ENCODE data around the gene BCL2. TPM values are rescaled to one million over a fixed set of nuclear protein-coding genes. Genes with fewer than 3 reads are reported as not detected.
A peak's percentile ranks its signal among the peaks of the same experiment; 100 is the strongest.

BCL2 gene
- total and polyA plus RNA-seq, 7 donors = 2.8 to 25.7 (median 11.3) TPM

- Histone ChIP-seq H3K27ac (no peak overlapping the region), H3K27me3 (no peaks in the 10 kb centered on the region), H3K4me3 (no peak overlapping the region), H3K4me1 (peaks cover 0 to 19% (median 17%) of the 10 kb centered on the region in 4 donors), H3K9me3 (no peaks in the 10 kb centered on the region), H3K36me3 (peaks cover 13 to 87% (median 44%) of the 10 kb centered on the region in 4 donors)
- DNase-seq = no peak
- 48% methylated on average over 2 of the region's 2 CpGs for WGBS, 2 donors
- no peak for TF ChIP-seq EP300 (IDR thresholded peaks at IDR 0.05)
- no peak for TF ChIP-seq POLR2A (IDR thresholded peaks at IDR 0.05)
- no peak for TF ChIP-seq CTCF (IDR thresholded peaks at IDR 0.05)
- no peak for TF ChIP-seq POLR2AphosphoS5 (IDR thresholded peaks at IDR 0.05)
- intact Hi-C loops (cut with DNase I) = no loop called here
These were observed 30.7 kb upstream of the BCL2 start for GRCh38 chr18:63350230-63350629.

GRCh38 chr18:63348508-63349136 is 29.1 kb upstream of the BCL2 start:
- TF ChIP-seq POLR2A (IDR thresholded peaks at IDR 0.05) = no peak
- TF ChIP-seq POLR2AphosphoS5 (IDR thresholded peaks at IDR 0.05) = no peak
- no peak for TF ChIP-seq CTCF (IDR thresholded peaks at IDR 0.05)
- no peak for TF ChIP-seq EP300 (IDR thresholded peaks at IDR 0.05)
- DNase-seq = no peak
- Histone ChIP-seq H3K27ac (no peak overlapping the region), H3K27me3 (no peaks in the 10 kb centered on the region), H3K9me3 (no peaks in the 10 kb centered on the region), H3K4me3 (no peak overlapping the region), H3K36me3 (peaks cover 13 to 85% (median 34%) of the 10 kb centered on the region in 4 donors), H3K4me1 (peaks cover 0 to 26% (median 23%) of the 10 kb centered on the region in 4 donors)
- intact Hi-C loops (cut with DNase I) = loop anchor here (5.0 kb wide), 2 partner anchors 74 to 89 kb away; partner anchors contain the start of gene VPS4B
- WGBS, 2 donors = 87 to 95% methylated on average over 7 of the region's 7 CpGs

GRCh38 chr18:63346480-63347183 is 27.1 kb upstream of the BCL2 start:
- peaks cover 13 to 85% (median 29%) of the 10 kb centered on the region in 4 donors for H3K36me3 ChIP-seq
- whole genome bisulfite sequencing, 2 donors = 90 to 91% methylated on average over 7 of the region's 7 CpGs
- DNase-seq = no peak
- no peaks in the 10 kb centered on the region for H3K9me3 ChIP-seq
- TF ChIP-seq POLR2AphosphoS5 (IDR thresholded peaks at IDR 0.05) (no peak), CTCF (IDR thresholded peaks at IDR 0.05) (no peak), POLR2A (IDR thresholded peaks at IDR 0.05) (no peak), EP300 (IDR thresholded peaks at IDR 0.05) (no peak)
- no peaks in the 10 kb centered on the region for H3K27me3 ChIP-seq
- H3K27ac ChIP-seq = peak overlapping the region; percentile 39 to 80 (median 68)
- intact Hi-C loops (cut with DNase I) = loop anchor here (5.0 kb wide), 2 partner anchors 76 to 91 kb away; partner anchors contain the start of gene VPS4B
- no peak overlapping the region for H3K4me3 ChIP-seq
- H3K4me1 ChIP-seq = peaks cover 0 to 26% (median 23%) of the 10 kb centered on the region in 4 donors

GRCh38 chr18:63346031-63346430 is 26.5 kb upstream of the BCL2 start:
- peak; percentile 83 for DNase-seq
- no peak overlapping the region for H3K4me3 ChIP-seq
- H3K36me3 ChIP-seq = peaks cover 13 to 85% (median 23%) of the 10 kb centered on the region in 4 donors
- no peaks in the 10 kb centered on the region for H3K27me3 ChIP-seq
- intact Hi-C loops (cut with DNase I) = loop anchor here (5.0 kb wide), 2 partner anchors 76 to 91 kb away; partner anchors contain the start of gene VPS4B
- H3K27ac ChIP-seq = peak overlapping the region; percentile 39 to 80 (median 68)
- TF ChIP-seq POLR2AphosphoS5 (IDR thresholded peaks at IDR 0.05) (peak in 2 of 4 donors; percentile 29 to 30), POLR2A (IDR thresholded peaks at IDR 0.05) (no peak)
- peaks cover 0 to 26% (median 23%) of the 10 kb centered on the region in 4 donors for H3K4me1 ChIP-seq
- 57 to 67% methylated on average over 7 of the region's 7 CpGs for WGBS, 2 donors
- no peaks in the 10 kb centered on the region for H3K9me3 ChIP-seq

GRCh38 chr18:63344918-63345317 is 25.3 kb upstream of the BCL2 start:
- Histone ChIP-seq H3K4me3 (no peak overlapping the region), H3K27me3 (no peaks in the 10 kb centered on the region), H3K36me3 (peaks cover 9 to 85% (median 15%) of the 10 kb centered on the region in 4 donors), H3K4me1 (peaks cover 0 to 26% (median 23%) of the 10 kb centered on the region in 4 donors), H3K9me3 (no peaks in the 10 kb centered on the region), H3K27ac (peak overlapping the region in 3 of 4 donors; percentile 65 to 80 (median 72))
- intact Hi-C loops (cut with DNase I) = loop anchor here (5.0 kb wide), 2 partner anchors 77 to 92 kb away; partner anchors contain the start of gene VPS4B
- WGBS, 2 donors = 59 to 84% methylated on average over 2 of the region's 2 CpGs
- DNase-seq = no peak
- TF ChIP-seq POLR2AphosphoS5 (IDR thresholded peaks at IDR 0.05) = no peak
- TF ChIP-seq EP300 (IDR thresholded peaks at IDR 0.05) = no peak
- no peak for TF ChIP-seq POLR2A (IDR thresholded peaks at IDR 0.05)
- TF ChIP-seq CTCF (IDR thresholded peaks at IDR 0.05) = no peak

Data from sigmoid colon (tissue), 7 donors.